ENCODE results near the gene ADCY1.

GRCh38 chr7:45643630-45644029, 69.5 kb downstream of the ADCY1 start:
- TF ChIP-seq, protein P1, sequence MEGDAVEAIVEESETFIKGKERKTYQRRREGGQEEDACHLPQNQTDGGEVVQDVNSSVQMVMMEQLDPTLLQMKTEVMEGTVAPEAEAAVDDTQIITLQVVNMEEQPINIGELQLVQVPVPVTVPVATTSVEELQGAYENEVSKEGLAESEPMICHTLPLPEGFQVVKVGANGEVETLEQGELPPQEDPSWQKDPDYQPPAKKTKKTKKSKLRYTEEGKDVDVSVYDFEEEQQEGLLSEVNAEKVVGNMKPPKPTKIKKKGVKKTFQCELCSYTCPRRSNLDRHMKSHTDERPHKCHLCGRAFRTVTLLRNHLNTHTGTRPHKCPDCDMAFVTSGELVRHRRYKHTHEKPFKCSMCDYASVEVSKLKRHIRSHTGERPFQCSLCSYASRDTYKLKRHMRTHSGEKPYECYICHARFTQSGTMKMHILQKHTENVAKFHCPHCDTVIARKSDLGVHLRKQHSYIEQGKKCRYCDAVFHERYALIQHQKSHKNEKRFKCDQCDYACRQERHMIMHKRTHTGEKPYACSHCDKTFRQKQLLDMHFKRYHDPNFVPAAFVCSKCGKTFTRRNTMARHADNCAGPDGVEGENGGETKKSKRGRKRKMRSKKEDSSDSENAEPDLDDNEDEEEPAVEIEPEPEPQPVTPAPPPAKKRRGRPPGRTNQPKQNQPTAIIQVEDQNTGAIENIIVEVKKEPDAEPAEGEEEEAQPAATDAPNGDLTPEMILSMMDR (conservative IDR thresholded peaks at IDR 0.05; ENCODE audit: low read depth, low read length) = no peak
- no peak for TF ChIP-seq EZH2 (IDR thresholded peaks at IDR 0.05; ENCODE audit: borderline replicate concordance, low read depth, low read length, poor library complexity, severe bottlenecking)

Data from A673 (cell line).